ENCODE data around the gene PQBP1. TPM values are rescaled to one million over a fixed set of nuclear protein-coding genes. Genes with fewer than 3 reads are reported as not detected.
A peak's percentile ranks its signal among the peaks of the same experiment; 100 is the strongest.

PQBP1 gene
- total and polyA plus RNA-seq, 2 donors (not counting 1 experiment from before 2014, with no cell fraction given), result 41.1 to 57.0 TPM

- Histone ChIP-seq H4K20me1 (ENCODE audit: control insufficient read depth, extremely low read depth, insufficient read depth, low read length) (no peaks in the 10 kb centered on the region), H3K36me3 (ENCODE audit: control insufficient read depth, insufficient read depth, low read length) (peaks cover 2% of the 10 kb centered on the region), H3K27me3 (ENCODE audit: control insufficient read depth, insufficient read depth, low read length) (no peaks in the 10 kb centered on the region), H3K79me2 (ENCODE audit: control insufficient read depth, insufficient read depth, low read length) (peaks cover 22% of the 10 kb centered on the region), H3K27ac (ENCODE audit: insufficient read depth, low read length) (no peak overlapping the region), H3K4me1 (ENCODE audit: control insufficient read depth, extremely low read depth, insufficient read depth, low read length) (no peaks in the 10 kb centered on the region), H3K9ac (ENCODE audit: insufficient read depth, low read length) (no peak overlapping the region), H3K4me3 (replicated peaks in 1 of 4; ENCODE audit: control extremely low read depth in 1 of 4, insufficient read depth in 1 of 4, low read depth in 3 of 4, low read length in 4 of 4) (no peak overlapping the region), H3K4me2 (ENCODE audit: extremely low read depth, insufficient read depth, low read length) (no peak overlapping the region), H2AFZ (ENCODE audit: low read length) (no peak overlapping the region), H3K9me3 (ENCODE audit: control insufficient read depth, insufficient read depth, low read depth, low read length) (no peaks in the 10 kb centered on the region)
- TF ChIP-seq, protein P1, sequence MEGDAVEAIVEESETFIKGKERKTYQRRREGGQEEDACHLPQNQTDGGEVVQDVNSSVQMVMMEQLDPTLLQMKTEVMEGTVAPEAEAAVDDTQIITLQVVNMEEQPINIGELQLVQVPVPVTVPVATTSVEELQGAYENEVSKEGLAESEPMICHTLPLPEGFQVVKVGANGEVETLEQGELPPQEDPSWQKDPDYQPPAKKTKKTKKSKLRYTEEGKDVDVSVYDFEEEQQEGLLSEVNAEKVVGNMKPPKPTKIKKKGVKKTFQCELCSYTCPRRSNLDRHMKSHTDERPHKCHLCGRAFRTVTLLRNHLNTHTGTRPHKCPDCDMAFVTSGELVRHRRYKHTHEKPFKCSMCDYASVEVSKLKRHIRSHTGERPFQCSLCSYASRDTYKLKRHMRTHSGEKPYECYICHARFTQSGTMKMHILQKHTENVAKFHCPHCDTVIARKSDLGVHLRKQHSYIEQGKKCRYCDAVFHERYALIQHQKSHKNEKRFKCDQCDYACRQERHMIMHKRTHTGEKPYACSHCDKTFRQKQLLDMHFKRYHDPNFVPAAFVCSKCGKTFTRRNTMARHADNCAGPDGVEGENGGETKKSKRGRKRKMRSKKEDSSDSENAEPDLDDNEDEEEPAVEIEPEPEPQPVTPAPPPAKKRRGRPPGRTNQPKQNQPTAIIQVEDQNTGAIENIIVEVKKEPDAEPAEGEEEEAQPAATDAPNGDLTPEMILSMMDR (conservative IDR thresholded peaks at IDR 0.05 in 1 of 2, IDR thresholded peaks at IDR 0.05 in 1 of 2; ENCODE audit: low read depth in 1 of 2, low read length in 2 of 2), result no peak
- no peak for TF ChIP-seq EZH2 (IDR thresholded peaks at IDR 0.05; ENCODE audit: low read length, missing control alignments)
- DNase-seq (ENCODE audit: low read depth in 2 of 2), result no peak
These were observed 10.9 kb downstream of the PQBP1 start for GRCh38 chrX:48908600-48908999.

- Histone ChIP-seq H3K9me3 (ENCODE audit: control insufficient read depth, insufficient read depth, low read depth, low read length) (no peaks in the 10 kb centered on the region), H3K4me3 (replicated peaks in 1 of 4; ENCODE audit: control extremely low read depth in 1 of 4, insufficient read depth in 1 of 4, low read depth in 3 of 4, low read length in 4 of 4) (peak overlapping the region in 1 of 4 experiments; percentile 80), H3K79me2 (ENCODE audit: control insufficient read depth, insufficient read depth, low read length) (peaks cover 22% of the 10 kb centered on the region), H3K27ac (ENCODE audit: insufficient read depth, low read length) (no peak overlapping the region), H3K4me2 (ENCODE audit: extremely low read depth, insufficient read depth, low read length) (peak overlapping the region; percentile 69), H3K9ac (ENCODE audit: insufficient read depth, low read length) (no peak overlapping the region), H3K36me3 (ENCODE audit: control insufficient read depth, insufficient read depth, low read length) (peaks cover 2% of the 10 kb centered on the region), H2AFZ (ENCODE audit: low read length) (no peak overlapping the region), H4K20me1 (ENCODE audit: control insufficient read depth, extremely low read depth, insufficient read depth, low read length) (no peaks in the 10 kb centered on the region), H3K27me3 (ENCODE audit: control insufficient read depth, insufficient read depth, low read length) (no peaks in the 10 kb centered on the region), H3K4me1 (ENCODE audit: control insufficient read depth, extremely low read depth, insufficient read depth, low read length) (no peaks in the 10 kb centered on the region)
- TF ChIP-seq EZH2 (IDR thresholded peaks at IDR 0.05; ENCODE audit: low read length, missing control alignments), result no peak
- TF ChIP-seq, protein P1 (conservative IDR thresholded peaks at IDR 0.05 in 1 of 2, IDR thresholded peaks at IDR 0.05 in 1 of 2; ENCODE audit: low read depth in 1 of 2, low read length in 2 of 2), result no peak
- DNase-seq (ENCODE audit: low read depth in 2 of 2), result no peak
These were observed 12.1 kb downstream of the PQBP1 start for GRCh38 chrX:48909703-48910294.

GRCh38 chrX:48910926-48911411, 13.2 kb downstream of the PQBP1 start:
- Histone ChIP-seq H2AFZ (ENCODE audit: low read length) (peak overlapping the region; percentile 10), H3K9me3 (ENCODE audit: control insufficient read depth, insufficient read depth, low read depth, low read length) (no peaks in the 10 kb centered on the region), H3K27ac (ENCODE audit: insufficient read depth, low read length) (peak overlapping the region; percentile 93), H3K4me2 (ENCODE audit: extremely low read depth, insufficient read depth, low read length) (peak overlapping the region; percentile 69), H3K4me3 (replicated peaks in 1 of 4; ENCODE audit: control extremely low read depth in 1 of 4, insufficient read depth in 1 of 4, low read depth in 3 of 4, low read length in 4 of 4) (peak overlapping the region; percentile 76 to 92 (median 80)), H4K20me1 (ENCODE audit: control insufficient read depth, extremely low read depth, insufficient read depth, low read length) (no peaks in the 10 kb centered on the region), H3K4me1 (ENCODE audit: control insufficient read depth, extremely low read depth, insufficient read depth, low read length) (no peaks in the 10 kb centered on the region), H3K36me3 (ENCODE audit: control insufficient read depth, insufficient read depth, low read length) (no peaks in the 10 kb centered on the region), H3K79me2 (ENCODE audit: control insufficient read depth, insufficient read depth, low read length) (peaks cover 22% of the 10 kb centered on the region), H3K9ac (ENCODE audit: insufficient read depth, low read length) (peak overlapping the region; percentile 84), H3K27me3 (ENCODE audit: control insufficient read depth, insufficient read depth, low read length) (no peaks in the 10 kb centered on the region)
- TF ChIP-seq, protein P1 (conservative IDR thresholded peaks at IDR 0.05 in 1 of 2, IDR thresholded peaks at IDR 0.05 in 1 of 2; ENCODE audit: low read depth in 1 of 2, low read length in 2 of 2), result no peak
- TF ChIP-seq EZH2 (IDR thresholded peaks at IDR 0.05; ENCODE audit: low read length, missing control alignments), result no peak
- peak in 1 of 2 donors; percentile 50 for DNase-seq (ENCODE audit: low read depth in 2 of 2)
